ENCODE data around the gene WDR86. TPM values are rescaled to one million over a fixed set of nuclear protein-coding genes. Genes with fewer than 3 reads are reported as not detected.

The WDR86 gene
- total and polyA plus RNA-seq, 2 donors: 4.2 to 6.8 TPM

- no peak overlapping the region for H3K4me3 ChIP-seq (ENCODE audit: low read depth, low read length)
- WGBS: 76% methylated on average over 3 of the region's 3 CpGs
- no peaks in the 10 kb centered on the region for H3K4me1 ChIP-seq (ENCODE audit: insufficient read depth)
- no peak for DNase-seq (ENCODE audit: extremely low spot score)
- no peaks in the 10 kb centered on the region for H3K36me3 ChIP-seq (ENCODE audit: insufficient read depth)
- no peak overlapping the region for H3K27ac ChIP-seq (ENCODE audit: low read depth)
These were observed 5.7 kb upstream of the WDR86 start for GRCh38 chr7:151415375-151416105.

GRCh38 chr7:151413241-151413640 lies 3.4 kb upstream of the WDR86 start:
- DNase-seq (ENCODE audit: extremely low spot score): no peak
- Histone ChIP-seq H3K27ac (ENCODE audit: low read depth) (no peak overlapping the region), H3K4me1 (ENCODE audit: insufficient read depth) (no peaks in the 10 kb centered on the region), H3K36me3 (ENCODE audit: insufficient read depth) (no peaks in the 10 kb centered on the region), H3K4me3 (ENCODE audit: low read depth, low read length) (no peak overlapping the region)
- 91% methylated on average over 4 of the region's 4 CpGs for WGBS

GRCh38 chr7:151412318-151412717 lies 2.5 kb upstream of the WDR86 start:
- Histone ChIP-seq H3K4me3 (ENCODE audit: low read depth, low read length) (no peak overlapping the region), H3K36me3 (ENCODE audit: insufficient read depth) (no peaks in the 10 kb centered on the region), H3K4me1 (ENCODE audit: insufficient read depth) (no peaks in the 10 kb centered on the region), H3K27ac (ENCODE audit: low read depth) (no peak overlapping the region)
- WGBS: 84% methylated on average over 4 of the region's 4 CpGs
- DNase-seq (ENCODE audit: extremely low spot score): no peak

- Histone ChIP-seq H3K27ac (ENCODE audit: low read depth) (no peak overlapping the region), H3K36me3 (ENCODE audit: insufficient read depth) (no peaks in the 10 kb centered on the region), H3K4me1 (ENCODE audit: insufficient read depth) (no peaks in the 10 kb centered on the region), H3K4me3 (ENCODE audit: low read depth, low read length) (no peak overlapping the region)
- WGBS: 79% methylated on average over 6 of the region's 6 CpGs
- DNase-seq (ENCODE audit: extremely low spot score): no peak
These were observed 1.7 kb upstream of the WDR86 start for GRCh38 chr7:151411551-151411950.

- WGBS: 27% methylated on average over 55 of the region's 55 CpGs
- Histone ChIP-seq H3K27ac (ENCODE audit: low read depth) (no peak overlapping the region), H3K4me3 (ENCODE audit: low read depth, low read length) (peak overlapping the region; percentile 46), H3K36me3 (ENCODE audit: insufficient read depth) (no peaks in the 10 kb centered on the region), H3K4me1 (ENCODE audit: insufficient read depth) (no peaks in the 10 kb centered on the region)
- no peak for DNase-seq (ENCODE audit: extremely low spot score)
These were observed 860 bp upstream of the WDR86 start for GRCh38 chr7:151410405-151411390.

GRCh38 chr7:151408839-151409666 lies 785 bp downstream of the WDR86 start:
- Histone ChIP-seq H3K36me3 (ENCODE audit: insufficient read depth) (no peaks in the 10 kb centered on the region), H3K4me1 (ENCODE audit: insufficient read depth) (no peaks in the 10 kb centered on the region), H3K27ac (ENCODE audit: low read depth) (peak overlapping the region; percentile 15), H3K4me3 (ENCODE audit: low read depth, low read length) (peak overlapping the region; percentile 46)
- WGBS: 21% methylated on average over 61 of the region's 61 CpGs
- DNase-seq (ENCODE audit: extremely low spot score): no peak

- no peak for DNase-seq (ENCODE audit: extremely low spot score)
- no peak overlapping the region for H3K4me3 ChIP-seq (ENCODE audit: low read depth, low read length)
- WGBS: 88% methylated on average over 7 of the region's 7 CpGs
- H3K36me3 ChIP-seq (ENCODE audit: insufficient read depth): no peaks in the 10 kb centered on the region
- H3K27ac ChIP-seq (ENCODE audit: low read depth): no peak overlapping the region
- no peaks in the 10 kb centered on the region for H3K4me1 ChIP-seq (ENCODE audit: insufficient read depth)
These were observed 1.4 kb downstream of the WDR86 start for GRCh38 chr7:151408498-151408838.

- H3K4me1 ChIP-seq (ENCODE audit: insufficient read depth): no peaks in the 10 kb centered on the region
- no peak overlapping the region for H3K4me3 ChIP-seq (ENCODE audit: low read depth, low read length)
- no peak overlapping the region for H3K27ac ChIP-seq (ENCODE audit: low read depth)
- no peaks in the 10 kb centered on the region for H3K36me3 ChIP-seq (ENCODE audit: insufficient read depth)
- 95% methylated on average over 9 of the region's 9 CpGs for WGBS
- DNase-seq (ENCODE audit: extremely low spot score): no peak
These were observed 2.8 kb downstream of the WDR86 start for GRCh38 chr7:151406886-151407583.

GRCh38 chr7:151406051-151406875 lies 3.6 kb downstream of the WDR86 start:
- H3K4me3 ChIP-seq (ENCODE audit: low read depth, low read length): no peak overlapping the region
- H3K36me3 ChIP-seq (ENCODE audit: insufficient read depth): no peaks in the 10 kb centered on the region
- DNase-seq (ENCODE audit: extremely low spot score): no peak
- no peak overlapping the region for H3K27ac ChIP-seq (ENCODE audit: low read depth)
- 93% methylated on average over 24 of the region's 24 CpGs for WGBS
- no peaks in the 10 kb centered on the region for H3K4me1 ChIP-seq (ENCODE audit: insufficient read depth)

GRCh38 chr7:151405588-151405987 lies 4.2 kb downstream of the WDR86 start:
- Histone ChIP-seq H3K36me3 (ENCODE audit: insufficient read depth) (no peaks in the 10 kb centered on the region), H3K27ac (ENCODE audit: low read depth) (no peak overlapping the region), H3K4me1 (ENCODE audit: insufficient read depth) (no peaks in the 10 kb centered on the region), H3K4me3 (ENCODE audit: low read depth, low read length) (no peak overlapping the region)
- DNase-seq (ENCODE audit: extremely low spot score): no peak
- WGBS: 93% methylated on average over 10 of the region's 10 CpGs

GRCh38 chr7:151405056-151405455 lies 4.8 kb downstream of the WDR86 start:
- no peaks in the 10 kb centered on the region for H3K4me1 ChIP-seq (ENCODE audit: insufficient read depth)
- no peaks in the 10 kb centered on the region for H3K36me3 ChIP-seq (ENCODE audit: insufficient read depth)
- H3K4me3 ChIP-seq (ENCODE audit: low read depth, low read length): no peak overlapping the region
- WGBS: 87% methylated on average over 9 of the region's 9 CpGs
- no peak for DNase-seq (ENCODE audit: extremely low spot score)
- H3K27ac ChIP-seq (ENCODE audit: low read depth): no peak overlapping the region

- no peaks in the 10 kb centered on the region for H3K4me1 ChIP-seq (ENCODE audit: insufficient read depth)
- H3K4me3 ChIP-seq (ENCODE audit: low read depth, low read length): no peak overlapping the region
- WGBS: 63% methylated on average over 18 of the region's 18 CpGs
- no peaks in the 10 kb centered on the region for H3K36me3 ChIP-seq (ENCODE audit: insufficient read depth)
- DNase-seq (ENCODE audit: extremely low spot score): no peak
- no peak overlapping the region for H3K27ac ChIP-seq (ENCODE audit: low read depth)
These were observed 5.4 kb downstream of the WDR86 start for GRCh38 chr7:151404216-151405011.
